IMR-90 (cell line): Measurements from ENCODE around the gene REN. TPM values are rescaled to one million over a fixed set of nuclear protein-coding genes. Genes with fewer than 3 reads are reported as not detected.

Source experiments
- ATAC-seq: fragments of 200-7000 bp; cut with Tn5 transposase; 2 replicates; pipeline ENCODE4 v1.9.1; 2020; ENCODE audit warnings: low read depth, mild to moderate bottlenecking, moderate library complexity
- BruUV-seq: library from RNA; stranded (reverse); fragments of 400-500 nt; replicated peaks from 2 replicates; lab custom pipeline; 2021; lab: Mats Ljungman, UMichigan
- CTCF ChIA-PET: fragments of 300-600 bp; formaldehyde crosslinking; extraction: SDS; loops from one replicate; lab custom pipeline; 2021; ENCODE audit warnings: antibody characterized with exemption; lab: Yijun Ruan, JAX
- POLR2A ChIA-PET: fragments of 300-600 bp; sonication (Branson Sonifier 250); formaldehyde crosslinking; loops from one replicate; lab custom pipeline; 2022; ENCODE audit warnings: antibody characterized with exemption; ENCODE audit not compliant: unreplicated experiment; lab: Charles Lee
- DNase-seq: peaks from one replicate; pipeline ENCODE4 v3.0.0; 2013
- H2AFZ ChIP-seq: replicated peaks from 2 replicates; pipeline ENCODE3; 2013; ENCODE audit warnings: low read length, mild to moderate bottlenecking; ENCODE audit not compliant: poor library complexity
- H2AK5ac ChIP-seq: 2 replicates; pipeline ENCODE4 v1.6.1; 2013; ENCODE audit warnings: low read depth, low read length, inconsistent platforms
- H2AK9ac ChIP-seq: replicated peaks from 2 replicates; pipeline ENCODE3; 2013; ENCODE audit warnings: mild to moderate bottlenecking, low read depth, low read length, moderate library complexity; ENCODE audit not compliant: poor library complexity
- H2BK120ac ChIP-seq: 2 replicates; pipeline ENCODE4 v1.6.1; 2013; ENCODE audit warnings: low read depth, low read length, inconsistent platforms
- H2BK15ac ChIP-seq: 3 replicates; pipeline ENCODE4 v1.6.1; 2013; ENCODE audit warnings: low read depth, low read length, inconsistent platforms
- H2BK20ac ChIP-seq: 2 replicates; pipeline ENCODE4 v1.6.1; 2013; ENCODE audit warnings: low read depth, mild to moderate bottlenecking, inconsistent platforms, low read length, moderate library complexity
- H2BK5ac ChIP-seq: 2 replicates; pipeline ENCODE4 v1.6.1; 2013; ENCODE audit warnings: mild to moderate bottlenecking, low read depth, low read length, inconsistent platforms; ENCODE audit not compliant: poor library complexity, severe bottlenecking
- H3K14ac ChIP-seq: replicated peaks from 2 replicates; pipeline ENCODE4 v1.6.1; 2013; ENCODE audit warnings: low read depth, low read length, inconsistent platforms
- H3K18ac ChIP-seq: 2 replicates; pipeline ENCODE4 v1.6.1; 2013; ENCODE audit warnings: low read depth, low read length, control low read depth
- H3K23ac ChIP-seq: 2 replicates; pipeline ENCODE4 v1.6.1; 2013; ENCODE audit warnings: low read depth, low read length, inconsistent platforms
- H3K27ac ChIP-seq: 2 replicates; pipeline ENCODE4 v1.5.1; 2013; ENCODE audit warnings: mild to moderate bottlenecking, control low read depth, low read length; ENCODE audit not compliant: insufficient read depth
- H3K27me3 ChIP-seq: 2 replicates; pipeline ENCODE4 v1.6.1; 2013; ENCODE audit warnings: low read length; ENCODE audit not compliant: control insufficient read depth, insufficient read depth
- H3K36me3 ChIP-seq: 2 replicates; pipeline ENCODE4 v1.6.1; 2013; ENCODE audit warnings: low read length, mixed read lengths; ENCODE audit not compliant: control insufficient read depth, insufficient read depth
- H3K4ac ChIP-seq: 2 replicates; pipeline ENCODE4 v1.6.1; 2013; ENCODE audit warnings: low read depth, low read length, inconsistent platforms
- H3K4me1 ChIP-seq: 2 replicates; pipeline ENCODE4 v1.6.1; 2013; ENCODE audit warnings: low read length, mixed read lengths; ENCODE audit not compliant: control insufficient read depth, insufficient read depth
- H3K4me2 ChIP-seq: 2 replicates; pipeline ENCODE4 v1.6.1; 2013; ENCODE audit warnings: low read depth, mild to moderate bottlenecking, control low read depth, low read length, moderate library complexity
- H3K4me3 ChIP-seq: 2 replicates; pipeline ENCODE4 v1.5.1; 2013; ENCODE audit warnings: low read depth, mild to moderate bottlenecking, control low read depth, low read length, moderate library complexity; ENCODE audit not compliant: insufficient read depth
- H3K56ac ChIP-seq: 2 replicates; pipeline ENCODE4 v1.6.1; 2013; ENCODE audit warnings: low read length, inconsistent platforms; ENCODE audit not compliant: insufficient read depth; ENCODE audit errors: extremely low read depth
- H3K79me1 ChIP-seq, 2 experiments: 2 replicates each; pipeline ENCODE4 v1.6.1; 2013; ENCODE audit warnings: low read length in 2 of 2, inconsistent platforms in 1 of 2, low read depth in 1 of 2
- H3K9ac ChIP-seq: 2 replicates; pipeline ENCODE4 v1.6.1; 2013; ENCODE audit warnings: low read depth, low read length, control low read depth
- H3K9me1 ChIP-seq: 2 replicates; pipeline ENCODE4 v1.6.1; 2013; ENCODE audit warnings: low read length, inconsistent platforms; ENCODE audit not compliant: insufficient read depth
- H3K9me3 ChIP-seq: 2 replicates; pipeline ENCODE4 v1.6.1; 2013; ENCODE audit warnings: low read length; ENCODE audit not compliant: control insufficient read depth, insufficient read depth
- H4K20me1 ChIP-seq: 2 replicates; pipeline ENCODE4 v1.6.1; 2013; ENCODE audit warnings: low read length, inconsistent platforms; ENCODE audit not compliant: insufficient read depth
- H4K5ac ChIP-seq: 2 replicates; pipeline ENCODE4 v1.6.1; 2013; ENCODE audit warnings: mild to moderate bottlenecking, low read depth, low read length, control low read depth
- H4K8ac ChIP-seq, 2 experiments: 2 replicates each; pipeline ENCODE4 v1.6.1; 2013; ENCODE audit warnings: low read depth in 2 of 2, low read length in 2 of 2, control low read depth in 1 of 2, inconsistent platforms in 1 of 2
- H4K91ac ChIP-seq: 2 replicates; pipeline ENCODE4 v1.6.1; 2013; ENCODE audit warnings: low read depth, low read length, inconsistent platforms; ENCODE audit not compliant: insufficient read depth
- CHD1 ChIP-seq: IDR thresholded peaks from 2 replicates; pipeline ENCODE4 v1.6.1; 2012; ENCODE audit warnings: low read depth, low read length, improper control_type of control experiment
- FOS ChIP-seq: fragments of 150-350 bp; IDR thresholded peaks from 2 replicates; pipeline ENCODE4 v1.6.1; 2016; ENCODE audit warnings: low read depth, low read length
- MAFK ChIP-seq: IDR thresholded peaks from 2 replicates; pipeline ENCODE4 v1.6.1; 2012; ENCODE audit warnings: low read depth, low read length, improper control_type of control experiment
- MAZ ChIP-seq: IDR thresholded peaks from 2 replicates; pipeline ENCODE4 v1.6.1; 2012; ENCODE audit warnings: low read depth, mild to moderate bottlenecking, low read length, improper control_type of control experiment, moderate library complexity, borderline replicate concordance
- MXI1 ChIP-seq: IDR thresholded peaks from 2 replicates; pipeline ENCODE4 v1.6.1; 2012; ENCODE audit warnings: low read depth, mild to moderate bottlenecking, low read length, moderate library complexity, borderline replicate concordance
- NFE2L2 ChIP-seq: fragments of 150-350 bp; IDR thresholded peaks from 2 replicates; pipeline ENCODE4 v1.6.1; 2016; ENCODE audit warnings: low read depth, mild to moderate bottlenecking, low read length
- RAD21 ChIP-seq: IDR thresholded peaks from 2 replicates; pipeline ENCODE4 v1.6.1; 2012; ENCODE audit warnings: low read length, improper control_type of control experiment
- RCOR1 ChIP-seq: IDR thresholded peaks from 2 replicates; pipeline ENCODE4 v1.6.1; 2012; ENCODE audit warnings: mild to moderate bottlenecking, low read length, improper control_type of control experiment; ENCODE audit not compliant: insufficient replicate concordance
- RFX5 ChIP-seq: IDR thresholded peaks from 2 replicates; pipeline ENCODE4 v1.8.0; 2012; ENCODE audit warnings: low read depth, mild to moderate bottlenecking, low read length, moderate library complexity
- SMC3 ChIP-seq: fragments of 150-350 bp; IDR thresholded peaks from 2 replicates; pipeline ENCODE4 v1.6.1; 2016; ENCODE audit warnings: low read depth, mild to moderate bottlenecking, antibody characterized with exemption, low read length, moderate library complexity
- WGBS, 2 experiments: methylation state at CpG; one replicate each; pipeline versions ENCODE4 v1.1.5 to v1.1.7; 2013; ENCODE audit warnings: missing lambda C conversion rate in 2 of 2; ENCODE audit not compliant: insufficient read length in 1 of 2; ENCODE audit errors: extremely low coverage in 2 of 2; 5-methylcytosine and 5-hydroxymethylcytosine counted together
- dilution Hi-C: fragments of 300-500 bp; cut with HindIII; formaldehyde crosslinking; loops from one replicate; pipeline ENCODE4 v1.14.3; 2018; ENCODE audit warnings: low sequenced_read_pairs; ENCODE audit not compliant: unreplicated experiment
- in situ Hi-C: fragments of 300-500 bp; cut with MboI; formaldehyde crosslinking; loops from 3 replicates; pipeline ENCODE4 v1.14.3; 2019; ENCODE audit warnings: low sequenced_read_pairs, inconsistent platforms, mixed read lengths
- intact Hi-C: fragments of 100-400 bp; cut with micrococcal nuclease; formaldehyde crosslinking; loops from 2 replicates; pipeline ENCODE4 v1.10.0; 2022
- polyA plus RNA-seq, 3 experiments: library from polyadenylated mRNA; depleted of rRNA; stranded (reverse); fragments of >200 nt; gene quantifications; 2 replicates each; pipeline ENCODE4 v1.2.3, GENCODE V29; 2012; ENCODE audit warnings: low replicate concordance in 1 of 3
- total RNA-seq: library from RNA; depleted of rRNA; stranded (reverse); fragments of >200 nt; gene quantifications from 2 replicates; pipeline ENCODE4 v1.2.3, GENCODE V29; 2012
- TF ChIP-seq, protein P1 (sequence below): conservative IDR thresholded peaks from 2 replicates; pipeline ENCODE4 v1.5.1; 2012; ENCODE audit warnings: mild to moderate bottlenecking, low read depth, low read length, improper control_type of control experiment

REN gene
- total and polyA plus RNA-seq, 2 of the 4 experiments (the other 2 are of a cell fraction), result 0.54 to 1.2 TPM

DNA sequence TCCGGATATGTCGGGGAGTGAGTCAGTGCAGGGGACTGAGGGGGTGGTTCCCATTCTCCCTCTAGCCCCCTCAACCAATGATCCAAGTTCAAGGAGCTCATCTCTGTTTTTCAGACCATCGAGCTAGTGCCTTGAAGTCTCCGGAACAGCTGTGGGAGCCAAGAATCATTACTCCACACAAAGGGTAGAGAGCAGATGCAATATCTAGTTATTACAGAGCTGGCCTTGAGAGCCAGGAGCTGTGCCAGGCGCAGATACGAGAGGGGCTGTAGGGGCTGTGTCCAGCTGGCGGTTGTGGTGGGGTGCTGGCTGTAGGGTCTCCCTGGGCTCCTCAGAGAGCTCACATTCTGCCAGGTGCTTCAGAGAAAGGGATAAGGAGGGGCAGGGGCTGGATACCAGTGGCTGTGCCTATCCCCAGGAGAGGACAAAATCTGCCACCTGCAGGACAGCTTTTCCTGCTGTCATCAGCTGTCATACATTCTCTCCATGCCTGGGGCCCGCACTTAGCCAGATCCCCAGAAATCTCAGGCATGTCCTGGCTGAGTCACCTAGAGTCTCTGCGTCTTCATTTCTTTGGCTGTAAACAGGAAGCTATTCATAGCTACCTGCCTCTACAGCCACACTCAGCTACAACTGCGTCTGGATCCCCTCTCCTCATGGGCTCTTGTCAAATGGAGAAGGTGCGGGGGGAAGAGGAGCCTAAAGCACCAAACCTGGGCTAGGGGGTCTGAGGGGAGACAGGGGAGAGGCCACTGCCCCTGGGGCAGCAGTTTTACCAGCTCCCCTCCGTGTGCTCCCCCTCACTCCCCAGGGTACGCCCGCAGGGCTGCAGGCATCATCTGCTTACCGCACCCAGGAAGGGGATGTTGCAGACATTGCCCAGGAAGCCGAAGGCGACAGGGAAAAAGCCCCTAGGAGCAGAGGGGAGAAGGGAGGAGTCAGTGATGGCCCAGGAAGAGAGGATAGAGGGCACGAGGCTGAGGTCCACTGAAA lies 32.5 kb upstream of the REN start:
- Histone ChIP-seq H2AK9ac (peak overlapping the region; percentile 78), H2BK15ac (peak overlapping the region; percentile 97), H3K36me3 (no peaks in the 10 kb centered on the region), H2BK120ac (peak overlapping the region; percentile 99), H3K23ac (peak overlapping the region; percentile 85; the same call in 1 of the 2 replicates), H3K9me1 (peaks cover 50% of the 10 kb centered on the region), H3K56ac (peak overlapping the region; percentile 50), H4K5ac (peak overlapping the region; percentile 79; the same call in 1 of the 2 replicates), H3K79me1 (peaks cover 6 to 31% of the 10 kb centered on the region in 2 experiments; a peak in 3 of 4 replicates), H4K20me1 (no peaks in the 10 kb centered on the region), H3K9ac (no peak overlapping the region; the same call in 1 of the 2 replicates), H3K4ac (peak overlapping the region; percentile 98), H3K14ac (peak overlapping the region; percentile 99), H2BK5ac (peak overlapping the region; percentile 92), H3K18ac (peak overlapping the region; percentile 67; the same call in 1 of the 2 replicates), H3K4me3 (no peak overlapping the region), H4K8ac (peak overlapping the region; percentile 85 to 92), H3K4me2 (peak overlapping the region; percentile 7; the same call in 1 of the 2 replicates), H3K9me3 (no peaks in the 10 kb centered on the region), H3K27me3 (no peaks in the 10 kb centered on the region), H2AK5ac (peak overlapping the region; percentile 99), H2AFZ (peak overlapping the region; percentile 80), H2BK20ac (peak overlapping the region; percentile 99), H4K91ac (peak overlapping the region; percentile 96), H3K4me1 (peaks cover 37% of the 10 kb centered on the region), H3K27ac (peak overlapping the region; percentile 41; the same call in 1 of the 2 replicates)
- intact Hi-C loops, result no loop called here
- TF ChIP-seq RAD21 (peak; percentile 31), RCOR1 (peak; percentile 86), NFE2L2 (peak; percentile 31; the same call in 1 of the 2 replicates), MXI1 (peak; percentile 57; the same call in 1 of the 2 replicates), FOS (peak; percentile 79), MAFK (no peak), SMC3 (0 out of 2 replicates have a peak, but pooled peaks have one; percentile 5), MAZ (0 out of 2 replicates have a peak, but pooled peaks have one; percentile 18), RFX5 (no peak), CHD1 (no peak)
- TF ChIP-seq, protein P1, sequence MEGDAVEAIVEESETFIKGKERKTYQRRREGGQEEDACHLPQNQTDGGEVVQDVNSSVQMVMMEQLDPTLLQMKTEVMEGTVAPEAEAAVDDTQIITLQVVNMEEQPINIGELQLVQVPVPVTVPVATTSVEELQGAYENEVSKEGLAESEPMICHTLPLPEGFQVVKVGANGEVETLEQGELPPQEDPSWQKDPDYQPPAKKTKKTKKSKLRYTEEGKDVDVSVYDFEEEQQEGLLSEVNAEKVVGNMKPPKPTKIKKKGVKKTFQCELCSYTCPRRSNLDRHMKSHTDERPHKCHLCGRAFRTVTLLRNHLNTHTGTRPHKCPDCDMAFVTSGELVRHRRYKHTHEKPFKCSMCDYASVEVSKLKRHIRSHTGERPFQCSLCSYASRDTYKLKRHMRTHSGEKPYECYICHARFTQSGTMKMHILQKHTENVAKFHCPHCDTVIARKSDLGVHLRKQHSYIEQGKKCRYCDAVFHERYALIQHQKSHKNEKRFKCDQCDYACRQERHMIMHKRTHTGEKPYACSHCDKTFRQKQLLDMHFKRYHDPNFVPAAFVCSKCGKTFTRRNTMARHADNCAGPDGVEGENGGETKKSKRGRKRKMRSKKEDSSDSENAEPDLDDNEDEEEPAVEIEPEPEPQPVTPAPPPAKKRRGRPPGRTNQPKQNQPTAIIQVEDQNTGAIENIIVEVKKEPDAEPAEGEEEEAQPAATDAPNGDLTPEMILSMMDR, result peak; percentile 34
- 54% methylated on average over 4 of the region's 18 CpGs; no CpG with 5 or more reads in 1 of the 2 experiments for WGBS, 2 experiments
- POLR2A ChIA-PET, result interaction anchor here (1.0 kb wide), 1 partner anchor 141 kb away, joined by 3 read pairs; no protein-coding TSS in a partner anchor
- in situ Hi-C loops, result no loop called here
- no TSS peak for BruUV-seq
- dilution Hi-C loops, result no loop called here
- peak; percentile 82 for ATAC-seq
- CTCF ChIA-PET, result interaction anchor here (0.6 to 2.6 kb wide), 10 partner anchors 8 to 327 kb away, joined by 3 to 16 read pairs (median 4); partner anchors contain the start of genes GOLT1A and PLEKHA6
- DNase-seq, result peak; percentile 91
